MM.1S (cell line): ENCODE data around the gene KLF18.
"Not testable (repeated sequence)": the region's sequence is repeated elsewhere in the genome, so short reads cannot be mapped to it uniquely, and the experiment has no call there.

Experiments used
- DNase-seq: peaks from one replicate; pipeline ENCODE4 v3.0.0-alpha.2; 2015
- H2AFZ ChIP-seq: fragments of 300-600 bp; sonication (generic); 2 replicates; pipeline ENCODE4 v1.6.0; 2016; ENCODE audit warnings: antibody characterized with exemption, low read length
- H3F3A ChIP-seq: fragments of 300-600 bp; sonication (generic); 2 replicates; pipeline ENCODE4 v1.6.1; 2016; ENCODE audit warnings: mild to moderate bottlenecking, antibody characterized with exemption, low read length, moderate library complexity, mixed read lengths; ENCODE audit not compliant: insufficient read depth
- H3K27ac ChIP-seq: fragments of 300-600 bp; sonication (generic); 2 replicates; pipeline ENCODE4 v1.5.1; 2016; ENCODE audit warnings: mild to moderate bottlenecking, low read length
- H3K27me3 ChIP-seq: fragments of 300-600 bp; sonication (generic); replicated peaks from 2 replicates; pipeline ENCODE4 v1.6.0; 2016; ENCODE audit warnings: low read length; ENCODE audit not compliant: insufficient read depth
- H3K36me3 ChIP-seq: fragments of 300-600 bp; sonication (generic); replicated peaks from 2 replicates; pipeline ENCODE4 v1.6.1; 2016; ENCODE audit warnings: mild to moderate bottlenecking, low read length, mixed read lengths; ENCODE audit not compliant: insufficient read depth
- H3K4me1 ChIP-seq: fragments of 300-600 bp; sonication (generic); 2 replicates; pipeline ENCODE4 v1.6.1; 2016; ENCODE audit warnings: low read length, mixed read lengths
- H3K4me2 ChIP-seq: fragments of 300-600 bp; sonication (generic); 2 replicates; pipeline ENCODE4 v1.6.0; 2016; ENCODE audit warnings: low read depth, low read length
- H3K4me3 ChIP-seq: fragments of 300-600 bp; sonication (generic); 2 replicates; pipeline ENCODE4 v1.5.1; 2016; ENCODE audit warnings: low read length, mixed read lengths
- H3K79me2 ChIP-seq: fragments of 300-600 bp; sonication (generic); 2 replicates; pipeline ENCODE4 v1.6.1; 2016; ENCODE audit warnings: mixed run types, low read length, mixed read lengths
- H3K9ac ChIP-seq: fragments of 300-600 bp; sonication (generic); 2 replicates; pipeline ENCODE4 v1.6.1; 2016; ENCODE audit warnings: low read length, mixed read lengths
- H3K9me2 ChIP-seq: fragments of 300-600 bp; sonication (generic); replicated peaks from 2 replicates; pipeline ENCODE4 v1.6.1; 2016; ENCODE audit warnings: mild to moderate bottlenecking, low read length, mixed read lengths; ENCODE audit not compliant: insufficient read depth
- H3K9me3 ChIP-seq: fragments of 300-600 bp; sonication (generic); replicated peaks from 2 replicates; pipeline ENCODE4 v1.6.1; 2016; ENCODE audit warnings: mild to moderate bottlenecking, low read length, mixed read lengths; ENCODE audit not compliant: insufficient read depth
- H4K20me1 ChIP-seq: fragments of 300-600 bp; sonication (generic); 2 replicates; pipeline ENCODE4 v1.6.1; 2016; ENCODE audit warnings: mild to moderate bottlenecking, low read length, moderate library complexity, mixed read lengths; ENCODE audit not compliant: insufficient read depth
- CTCF ChIP-seq: fragments of 300-600 bp; sonication (generic); IDR thresholded peaks from 2 replicates; pipeline ENCODE4 v1.5.1; 2016; ENCODE audit warnings: antibody characterized with exemption, low read length, mixed read lengths
- EZH2 ChIP-seq: fragments of 300-600 bp; sonication (generic); optimal IDR thresholded peaks from 2 replicates; pipeline ENCODE3; 2017; ENCODE audit warnings: low read depth, mild to moderate bottlenecking, antibody characterized with exemption, low read length, mixed read lengths
- EZH2phosphoT487 ChIP-seq: fragments of 300-600 bp; sonication (generic); IDR thresholded peaks from 2 replicates; pipeline ENCODE4 v1.6.1; 2018; ENCODE audit warnings: antibody characterized with exemption, low read length

The KLF18 gene

GRCh38 chr1:44120398-44120949 lies 21.0 kb downstream of the KLF18 start:
- H4K20me1 ChIP-seq, result no peaks in the 10 kb centered on the region
- H3K9ac ChIP-seq, result no peak overlapping the region
- H3K27me3 ChIP-seq, result no peaks in the 10 kb centered on the region
- no peak overlapping the region for H3K4me3 ChIP-seq
- H3K9me3 ChIP-seq, result no peaks in the 10 kb centered on the region
- no peaks in the 10 kb centered on the region for H3K9me2 ChIP-seq
- H3K36me3 ChIP-seq, result no peaks in the 10 kb centered on the region
- H3F3A ChIP-seq, result no peaks in the 10 kb centered on the region
- H3K79me2 ChIP-seq, result no peaks in the 10 kb centered on the region
- DNase-seq, result no peak
- no peak overlapping the region for H2AFZ ChIP-seq
- H3K4me2 ChIP-seq, result no peak overlapping the region
- H3K27ac ChIP-seq, result no peak overlapping the region
- TF ChIP-seq EZH2phosphoT487 (no peak), CTCF (no peak), EZH2 (no peak)
- H3K4me1 ChIP-seq, result no peaks in the 10 kb centered on the region

- H2AFZ ChIP-seq, result no peak overlapping the region
These were observed 21.9 kb downstream of the KLF18 start for GRCh38 chr1:44119525-44119924.

GRCh38 chr1:44118682-44119081 lies 22.7 kb downstream of the KLF18 start, which contains the start of gene KLF17:
Gene KLF17, plus strand, starts transcription at chr1:44118821. Its CDS starts 87 bp downstream, at chr1:44118908.
- Histone ChIP-seq H3K9me2 (no peaks in the 10 kb centered on the region), H2AFZ (no peak within 1 kb of the TSS), H4K20me1 (no peaks in the 10 kb centered on the region), H3K36me3 (no peaks in the 10 kb centered on the region), H3K4me1 (no peaks in the 10 kb centered on the region), H3K27me3 (no peaks in the 10 kb centered on the region), H3K79me2 (no peaks in the 10 kb centered on the region), H3K4me3 (no peak within 1 kb of the TSS), H3F3A (no peaks in the 10 kb centered on the region), H3K27ac (no peak within 1 kb of the TSS), H3K9ac (no peak within 1 kb of the TSS), H3K9me3 (no peaks in the 10 kb centered on the region), H3K4me2 (no peak within 1 kb of the TSS)
- DNase-seq, result no peak
- TF ChIP-seq CTCF (no peak), EZH2phosphoT487 (no peak), EZH2 (no peak)

More at GRCh38 chr1:44119525-44119924, 21.9 kb downstream of the KLF18 start:
- H3K27ac ChIP-seq, result no peak overlapping the region
- no peak overlapping the region for H3K4me2 ChIP-seq
- H4K20me1 ChIP-seq, result no peaks in the 10 kb centered on the region
- no peak overlapping the region for H3K4me3 ChIP-seq
- DNase-seq, result no peak
- no peak overlapping the region for H3K9ac ChIP-seq
- H3K36me3 ChIP-seq, result no peaks in the 10 kb centered on the region
- no peaks in the 10 kb centered on the region for H3K9me2 ChIP-seq
- H3F3A ChIP-seq, result no peaks in the 10 kb centered on the region
- no peaks in the 10 kb centered on the region for H3K9me3 ChIP-seq
- no peaks in the 10 kb centered on the region for H3K27me3 ChIP-seq
- H3K4me1 ChIP-seq, result no peaks in the 10 kb centered on the region
- no peaks in the 10 kb centered on the region for H3K79me2 ChIP-seq
- TF ChIP-seq EZH2 (no peak), CTCF (no peak), EZH2phosphoT487 (no peak)

DNA sequence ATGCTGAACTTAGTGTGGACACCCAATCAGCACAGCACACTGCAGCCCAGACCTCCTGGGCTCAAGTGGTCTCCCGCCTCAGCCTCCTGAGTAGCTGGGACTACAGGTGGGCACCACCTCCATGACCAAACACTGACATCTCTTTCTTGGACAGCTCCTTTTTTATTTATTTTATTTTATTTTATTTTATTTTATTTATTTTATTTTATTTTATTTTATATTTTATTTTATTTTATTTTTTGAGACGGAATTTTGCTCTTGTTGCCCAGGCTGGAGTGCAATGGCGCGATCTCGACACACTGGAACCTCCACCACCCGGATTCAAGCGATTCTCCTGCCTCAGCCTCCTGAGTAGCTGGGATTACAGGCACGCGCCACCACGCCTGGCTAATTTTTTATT lies 24.2 kb downstream of the KLF18 start:
- not testable (repeated sequence) for H3K79me2 ChIP-seq, H3K9me2 ChIP-seq, H3K9ac ChIP-seq, H4K20me1 ChIP-seq, H3K27me3 ChIP-seq, H3K4me2 ChIP-seq, H3K36me3 ChIP-seq, H3K9me3 ChIP-seq, H3K4me3 ChIP-seq, H2AFZ ChIP-seq, DNase-seq, H3K4me1 ChIP-seq, H3K27ac ChIP-seq, H3F3A ChIP-seq
